ENCODE results near the gene SDF4. TPM values are rescaled to one million over a fixed set of nuclear protein-coding genes. Genes with fewer than 3 reads are reported as not detected.

SDF4 gene
- total RNA-seq, 1 experiment from 2014 or later: 82.0 TPM

- H3K27ac Mint-ChIP-seq: peak within 1 kb of the TSS; percentile 58 to 93 (median 62); a peak in 2 of 7 replicates
- H3K36me3 Mint-ChIP-seq (ENCODE audit: insufficient read depth in 1 of 3, low read depth in 3 of 3): peaks cover 17 to 37% (median 37%) of the 10 kb centered on the region in 3 experiments
- peaks cover 2% of the 10 kb centered on the region for H3K79me1 ChIP-seq (ENCODE audit: insufficient read depth, low read depth, low read length, poor library complexity, severe bottlenecking)
- peak within 1 kb of the TSS; percentile 71 for H3K4me2 ChIP-seq (ENCODE audit: insufficient read depth, insufficient read length, low read length)
- peaks cover 2% of the 10 kb centered on the region; the same call in 1 of the 2 replicates for H3K79me2 ChIP-seq (ENCODE audit: insufficient read depth, low read length)
- H4K20me1 ChIP-seq (ENCODE audit: control insufficient read depth, insufficient read depth, insufficient read length): no peaks in the 10 kb centered on the region
- H3K27me3 ChIP-seq (ENCODE audit: insufficient read depth, low read length): no peaks in the 10 kb centered on the region
- no peak within 1 kb of the TSS for H2BK15ac ChIP-seq (ENCODE audit: low read depth, low read length)
- peaks cover 15 to 23% of the 10 kb centered on the region in 2 experiments for H3K4me1 Mint-ChIP-seq
- no peak within 1 kb of the TSS for H2AFZ ChIP-seq (ENCODE audit: low read length)
- H2BK120ac ChIP-seq (ENCODE audit: low read depth, low read length, poor library complexity, severe bottlenecking): no peak within 1 kb of the TSS
- H2BK5ac ChIP-seq (ENCODE audit: insufficient read length, low read length): no peak within 1 kb of the TSS
- H4K8ac ChIP-seq (replicated peaks; ENCODE audit: insufficient read length, low read depth, low read length): no peak within 1 kb of the TSS
- no CpG with 5 or more reads among the region's 100 CpGs for WGBS (ENCODE audit: extremely low coverage, insufficient read length, low lambda C conversion rate)
- no peaks in the 10 kb centered on the region for H3K4me1 ChIP-seq (ENCODE audit: insufficient read depth, low read length)
- no peaks in the 10 kb centered on the region for H3K9me3 ChIP-seq (ENCODE audit: control insufficient read depth, low read depth, low read length)
- no peak for TF ChIP-seq CTCF (conservative IDR thresholded peaks at IDR 0.05)
- no peak within 1 kb of the TSS for H4K91ac ChIP-seq (ENCODE audit: insufficient read length, low read depth, low read length)
- no peak within 1 kb of the TSS for H3K56ac ChIP-seq (ENCODE audit: insufficient read length, low read depth, low read length)
- no peak within 1 kb of the TSS for H3K27ac ChIP-seq (ENCODE audit: insufficient read length, low read depth, low read length)
- peak within 1 kb of the TSS; percentile 43 for H3K9ac ChIP-seq (ENCODE audit: extremely low read depth, insufficient read length, low read length)
- no peaks in the 10 kb centered on the region for H3K27me3 Mint-ChIP-seq (ENCODE audit: low read depth)
- no peak within 1 kb of the TSS for H2AK5ac ChIP-seq (ENCODE audit: insufficient read length, low read length)
- no peak within 1 kb of the TSS for H3T11ph ChIP-seq (ENCODE audit: low read length)
- no peak within 1 kb of the TSS for H2BK20ac ChIP-seq (ENCODE audit: low read depth, low read length, poor library complexity, severe bottlenecking)
- no peak within 1 kb of the TSS for H3K4ac ChIP-seq (ENCODE audit: low read depth, low read length)
- peaks cover 6% of the 10 kb centered on the region for H3K23me2 ChIP-seq (ENCODE audit: insufficient read length, low read depth, low read length, poor library complexity, severe bottlenecking)
- H3K23ac ChIP-seq (ENCODE audit: insufficient read length, low read depth, low read length): no peak within 1 kb of the TSS
- peak within 1 kb of the TSS; percentile 59 for H3K14ac ChIP-seq (ENCODE audit: insufficient read depth, low read length)
- H4K5ac ChIP-seq (ENCODE audit: insufficient read length, low read depth, low read length): no peak within 1 kb of the TSS
- H3K9me3 Mint-ChIP-seq: peaks cover 0 to 4% of the 10 kb centered on the region in 2 experiments; a peak in 1 of 5 replicates
- H3K4me3 Mint-ChIP-seq: peak within 1 kb of the TSS; percentile 90 to 93
- peak; percentile 61 for DNase-seq
- H2BK12ac ChIP-seq (ENCODE audit: insufficient read length, low read depth, low read length): no peak within 1 kb of the TSS
- no peak within 1 kb of the TSS for H3K18ac ChIP-seq (ENCODE audit: insufficient read length, low read depth, low read length)
Observed at GRCh38 chr1:1232208-1232795, 501 bp upstream of the SDF4 start, which contains the start of gene B3GALT6. TSS of gene B3GALT6 (plus strand) at chr1:1232237. CDS start at chr1:1232279, 42 bp downstream.

Measured in H9 (cell line).